HG03558 (cell line): ENCODE measurements around the gene ZFAND6.
"Not testable (repeated sequence)": the region's sequence is repeated elsewhere in the genome, so short reads cannot be mapped to it uniquely, and the experiment has no call there.

Source experiments
- ATAC-seq: cut with Tn5 transposase; IDR thresholded peaks from one replicate; pipeline ENCODE4 v1.9.1; 2021; ENCODE audit warnings: moderate number of reproducible peaks; ENCODE audit not compliant: unreplicated experiment; ENCODE audit errors: extremely low read depth

ZFAND6 gene

DNA sequence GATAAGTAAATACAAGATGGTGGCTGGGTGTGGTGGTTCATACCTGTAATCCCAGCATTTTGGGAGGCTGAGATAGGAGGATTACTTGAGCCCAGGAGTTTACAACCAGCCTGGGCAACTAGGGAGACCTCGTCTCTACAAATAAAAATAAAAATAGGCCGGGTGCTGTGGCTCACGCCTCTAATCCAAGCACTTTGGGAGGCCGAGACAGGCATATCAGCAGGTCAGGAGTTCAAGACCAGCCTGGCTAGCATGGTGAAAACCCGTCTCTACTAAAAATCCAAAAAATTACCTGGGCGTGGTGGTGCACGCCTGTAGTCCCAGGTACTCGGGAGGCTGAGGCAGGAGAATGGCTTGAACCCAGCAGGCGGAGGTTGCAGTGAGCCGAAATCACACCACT, 14.3 kb upstream of the ZFAND6 start:
- ATAC-seq: not testable (repeated sequence)

DNA sequence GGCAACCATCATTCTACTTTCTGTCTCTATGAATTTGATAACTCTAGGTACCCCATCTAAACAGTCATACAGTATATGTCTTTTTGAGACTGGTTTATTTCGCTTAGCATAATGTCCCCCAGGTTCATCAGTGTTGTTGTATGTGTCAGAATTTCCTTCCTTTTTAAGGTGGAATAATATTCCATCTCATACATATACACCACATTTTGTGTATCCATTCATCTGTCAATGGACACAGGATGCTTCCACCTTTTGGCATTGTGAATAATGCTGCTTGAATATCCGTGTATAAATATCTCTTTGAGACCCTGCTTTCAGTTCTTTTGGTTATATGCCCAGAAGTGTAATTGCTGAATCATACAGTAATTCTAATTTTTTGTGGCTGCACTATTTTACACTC, 10.4 kb upstream of the ZFAND6 start:
- ATAC-seq: no peak

DNA sequence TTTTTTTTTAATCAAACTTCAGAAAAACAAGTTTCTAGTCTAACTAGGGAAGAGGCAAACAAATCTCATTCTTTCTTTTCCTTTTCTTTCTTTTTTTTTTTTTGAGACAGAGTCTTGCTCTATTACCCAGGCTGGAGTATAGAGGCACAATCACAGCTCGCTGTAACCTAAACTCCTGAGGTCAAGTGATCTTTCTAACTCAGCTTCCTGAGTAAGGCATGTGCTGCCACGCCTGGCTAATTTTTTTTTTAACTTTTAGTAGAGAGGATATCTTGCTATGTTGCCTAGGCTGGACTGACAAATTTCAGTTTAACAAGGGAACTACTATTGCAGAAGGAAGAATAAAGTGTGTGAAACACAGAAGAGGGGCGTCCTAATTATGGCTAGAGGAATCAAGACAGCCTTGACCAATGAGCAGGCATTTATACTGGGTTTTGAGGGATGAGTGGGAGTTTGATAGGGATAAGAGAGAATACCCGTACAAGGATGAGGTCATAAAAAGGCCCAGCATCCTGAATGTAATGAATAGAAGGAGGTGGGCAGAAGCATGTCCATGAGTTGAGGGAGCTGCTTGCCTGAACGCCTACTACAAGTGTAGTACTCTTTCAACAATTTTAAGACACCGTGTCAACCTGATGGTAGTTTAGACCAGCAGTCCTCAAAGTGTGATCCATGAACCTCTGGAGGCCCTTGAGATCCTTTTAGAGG, 6.7 kb upstream of the ZFAND6 start:
- ATAC-seq: no peak

DNA sequence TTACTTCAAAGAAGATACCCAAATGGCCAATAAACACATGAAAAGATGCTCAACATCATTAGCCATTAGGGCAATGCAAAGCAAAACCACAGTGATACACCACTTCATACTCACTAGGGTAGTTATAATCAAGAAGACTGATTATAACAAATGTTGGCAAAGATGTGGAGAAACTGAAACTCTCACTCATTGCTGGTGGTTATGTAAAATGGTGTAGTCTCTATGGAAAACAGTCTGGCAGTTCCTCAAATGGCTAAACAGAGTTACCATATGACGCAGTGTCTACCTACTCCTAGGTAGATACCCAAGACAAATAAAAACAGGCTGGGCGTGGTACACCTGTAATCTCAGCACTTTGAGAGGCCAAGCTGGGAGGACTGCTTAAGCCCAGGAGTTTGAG, 3.5 kb upstream of the ZFAND6 start:
- ATAC-seq: no peak

DNA sequence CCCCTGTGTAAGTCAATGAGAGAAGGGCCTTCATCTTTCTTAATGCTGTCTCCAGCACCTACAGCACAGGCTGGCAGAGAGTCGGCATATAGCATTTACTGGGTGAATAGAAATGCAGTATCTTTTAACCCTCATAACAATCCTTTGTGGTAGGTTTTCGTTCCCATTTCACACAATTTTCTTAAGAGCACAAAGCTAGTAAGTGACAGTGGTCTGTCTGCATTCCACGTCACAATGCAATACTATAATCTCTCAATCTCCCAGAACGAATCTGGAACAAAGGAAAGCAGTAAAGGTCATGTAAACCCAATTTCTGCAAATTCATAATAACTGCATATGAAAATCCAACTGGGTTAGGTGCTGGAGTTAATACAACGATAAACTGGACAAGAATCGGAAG, 1.4 kb upstream of the ZFAND6 start:
- no peak for ATAC-seq

DNA sequence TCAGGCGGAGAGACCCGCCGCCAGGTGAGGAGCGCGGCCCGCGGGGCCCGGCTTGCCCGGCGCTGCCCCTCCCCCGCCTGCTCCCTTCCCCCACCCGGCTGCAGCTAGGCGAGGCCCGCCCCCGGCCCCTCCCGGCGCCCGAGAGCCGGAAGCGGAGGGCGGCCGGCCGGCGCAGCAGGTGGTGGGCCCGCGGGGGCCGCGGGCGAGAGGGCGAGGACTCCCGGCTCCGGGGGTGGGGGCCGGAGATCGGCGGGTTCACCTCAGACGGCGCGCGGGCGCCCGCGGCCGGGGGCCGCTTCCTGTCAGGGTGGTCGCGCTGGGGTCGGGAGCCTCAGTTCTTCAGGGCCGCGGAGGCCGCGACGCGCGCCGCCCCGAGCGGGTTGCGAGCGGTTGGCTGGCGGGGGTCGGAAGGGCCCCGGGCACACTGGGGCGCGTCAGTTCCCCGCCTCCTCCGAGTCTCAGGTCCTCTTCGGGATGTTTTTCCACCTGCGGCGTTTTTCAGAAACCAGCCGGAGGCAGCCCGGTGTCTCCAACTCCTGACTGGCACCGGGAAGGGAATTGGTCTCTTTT, 395 bp downstream of the ZFAND6 start:
- ATAC-seq: peak; percentile 24

DNA sequence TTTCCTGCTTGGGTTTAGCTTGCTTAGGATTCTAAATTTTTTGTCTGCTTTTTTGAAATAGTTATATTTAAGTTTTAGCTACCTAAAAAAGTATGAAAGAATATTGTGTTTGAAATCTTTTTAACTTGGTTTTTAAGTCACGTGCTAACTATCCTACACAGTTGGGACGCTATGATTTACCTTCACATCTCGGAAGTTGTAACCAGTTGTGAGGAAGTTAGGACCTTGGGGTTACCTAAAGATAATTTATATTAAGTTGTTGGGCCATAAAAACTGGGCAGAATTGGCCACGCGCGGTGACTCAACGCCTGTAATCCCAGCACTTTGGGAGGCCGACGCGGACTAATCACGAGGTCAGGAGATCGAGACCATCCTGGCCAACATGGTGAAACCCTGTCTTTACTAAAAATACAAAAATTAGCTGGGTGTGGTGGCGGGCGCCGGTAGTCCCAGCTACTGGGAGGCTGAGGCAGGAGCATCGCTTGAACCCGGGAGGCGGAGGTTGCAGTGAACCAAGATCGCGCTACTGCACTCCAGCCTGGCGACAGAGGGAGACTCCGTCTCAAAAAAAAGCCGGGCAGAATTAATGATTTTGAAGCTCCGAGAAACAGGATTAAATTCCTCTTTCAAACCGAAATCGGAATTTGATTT, 1.0 kb downstream of the ZFAND6 start:
- no peak for ATAC-seq

DNA sequence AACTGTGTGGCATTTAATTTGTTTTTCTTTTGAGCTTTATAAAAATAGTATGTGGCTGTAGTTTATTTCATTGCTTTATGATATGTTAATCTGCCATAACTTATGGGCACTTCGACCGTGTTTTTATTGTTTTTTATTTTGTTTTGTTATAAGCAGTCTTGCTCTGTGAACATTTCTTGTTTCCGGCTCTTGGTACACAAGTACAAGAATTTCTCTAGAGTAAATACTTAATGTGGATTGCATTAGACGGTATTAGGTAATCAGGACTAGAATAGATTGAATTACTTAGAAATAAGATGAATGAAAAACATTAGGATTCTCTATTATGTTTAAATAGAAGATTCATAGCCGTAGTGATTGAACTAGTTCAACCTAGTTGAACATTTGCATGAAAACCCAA, 2.1 kb downstream of the ZFAND6 start:
- ATAC-seq: no peak

DNA sequence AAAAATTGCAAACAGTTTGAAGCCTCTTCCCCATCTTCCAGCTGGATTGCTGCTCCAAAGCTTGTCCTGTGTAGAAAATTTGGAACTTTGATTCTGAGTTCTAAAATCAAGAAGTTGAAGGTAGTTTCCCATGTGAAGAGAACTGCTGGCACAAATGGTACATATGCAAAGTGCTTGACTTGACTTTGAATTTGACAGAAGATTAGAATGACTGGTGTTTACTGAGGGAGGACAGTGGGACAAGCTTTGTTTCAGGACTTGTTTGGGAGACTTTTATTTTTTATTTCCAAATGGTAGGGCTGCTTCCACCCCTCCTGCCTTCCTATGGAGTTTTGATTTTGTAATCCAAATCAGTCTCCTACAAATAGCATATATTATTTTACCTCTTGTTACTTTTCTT, 7.4 kb downstream of the ZFAND6 start:
- ATAC-seq: no peak

DNA sequence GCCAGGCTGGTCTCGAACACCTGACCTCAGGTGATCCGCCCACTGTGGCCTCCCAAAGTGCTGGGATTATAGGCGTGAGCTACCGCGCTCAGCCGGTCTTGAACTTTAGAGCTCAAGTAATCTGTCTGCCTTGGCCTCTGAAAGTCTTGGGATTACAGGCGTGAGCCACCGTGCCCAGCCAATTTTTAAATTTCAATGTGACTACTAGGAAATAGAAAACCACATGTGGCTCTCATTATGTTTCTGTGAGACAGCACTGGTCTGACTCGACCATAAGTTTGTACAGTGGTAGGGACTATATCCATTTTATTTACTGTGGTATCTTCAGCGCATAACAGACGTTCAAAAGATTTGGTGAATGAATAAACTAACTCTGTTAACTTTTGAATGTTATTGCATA, 9.1 kb downstream of the ZFAND6 start:
- no peak for ATAC-seq

DNA sequence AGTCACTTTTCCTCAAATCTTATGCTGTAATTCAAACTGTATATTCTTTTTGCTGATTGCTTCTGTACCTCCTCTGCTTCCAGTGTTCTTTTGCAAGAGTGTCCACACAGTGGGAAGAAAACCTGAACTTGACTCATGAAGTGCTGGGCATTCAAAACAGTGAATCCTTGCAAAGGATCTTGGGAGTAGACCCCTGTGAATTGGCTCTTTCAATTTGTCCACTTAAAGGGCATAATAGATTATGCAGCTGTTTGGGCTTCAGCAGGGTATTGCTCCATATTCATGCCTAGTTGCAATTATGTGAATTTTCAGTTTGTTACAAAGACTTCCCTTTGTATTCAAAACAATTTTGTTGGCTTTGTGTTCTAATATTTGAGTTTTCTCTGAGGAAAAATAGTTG, 11.4 kb downstream of the ZFAND6 start:
- ATAC-seq: no peak

DNA sequence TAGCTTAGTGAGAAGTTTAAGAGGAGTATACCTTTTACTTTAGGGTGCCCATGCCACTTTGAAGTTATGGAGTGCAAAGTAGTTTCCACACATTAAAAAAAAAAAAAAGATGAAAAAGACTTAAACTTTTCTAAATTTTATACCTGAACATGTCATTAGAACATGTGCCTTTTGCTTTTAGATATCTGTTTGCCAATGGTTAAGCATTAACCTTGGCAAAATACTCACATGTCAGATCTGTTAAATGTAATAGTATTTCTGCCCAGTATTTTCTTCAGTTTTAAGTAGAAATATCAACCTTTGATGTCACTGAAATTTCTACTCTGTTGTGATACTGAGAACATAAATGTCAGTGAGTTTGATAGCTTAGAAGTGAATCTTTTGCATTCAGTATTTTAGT, 12.2 kb downstream of the ZFAND6 start:
- ATAC-seq: no peak

DNA sequence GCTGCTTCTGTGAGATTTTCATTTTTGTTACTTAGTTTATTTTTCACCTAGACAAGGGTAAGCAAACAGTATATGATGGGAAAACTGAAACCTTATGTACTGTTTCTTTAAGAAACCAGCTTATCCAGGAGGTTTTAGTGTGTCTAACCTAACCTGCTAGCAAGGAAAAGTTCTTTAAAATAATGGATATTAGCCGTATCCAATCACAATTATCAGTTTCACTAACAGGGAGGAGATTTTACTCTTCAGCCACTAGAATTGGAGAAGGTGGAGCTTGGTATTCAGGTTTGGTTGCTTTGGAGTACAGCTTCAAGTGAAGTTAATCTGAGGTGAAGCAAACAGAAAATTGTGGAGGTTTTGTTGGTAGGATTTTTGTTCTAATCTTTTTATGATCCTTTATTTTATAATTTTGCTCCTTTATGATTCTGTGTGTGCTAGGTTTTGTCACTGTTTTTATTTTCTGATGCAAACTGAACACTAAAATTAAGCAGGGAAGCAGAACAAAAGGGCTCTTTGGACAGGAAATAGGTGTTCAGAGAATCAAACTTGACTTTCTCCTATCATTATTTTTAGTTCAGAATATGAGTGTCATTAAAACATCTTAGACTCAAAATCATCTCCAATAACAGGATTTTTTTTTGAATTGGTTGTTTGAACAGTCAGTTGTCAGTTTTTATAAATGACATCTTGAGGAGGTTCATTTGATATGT, 13.0 kb downstream of the ZFAND6 start:
- peak; percentile 81 for ATAC-seq

DNA sequence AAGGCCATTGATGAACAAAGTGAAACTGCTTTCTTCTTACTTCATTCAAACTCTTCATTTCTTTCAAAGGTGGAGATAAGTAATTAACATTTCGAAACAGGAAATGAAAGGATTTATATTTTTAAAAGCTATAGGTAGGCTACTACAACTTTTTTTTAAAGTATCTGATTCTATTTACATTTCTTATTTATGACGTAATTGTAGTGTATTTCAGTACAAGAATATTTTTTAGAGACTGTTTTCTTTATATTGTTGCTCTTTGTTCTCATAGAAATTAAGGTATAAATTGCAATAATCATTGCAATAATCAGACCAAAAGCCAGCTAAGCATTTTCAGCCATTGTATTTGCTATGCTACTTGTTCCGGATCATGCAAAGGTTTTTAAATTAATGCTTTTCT, 13.7 kb downstream of the ZFAND6 start:
- no peak for ATAC-seq

DNA sequence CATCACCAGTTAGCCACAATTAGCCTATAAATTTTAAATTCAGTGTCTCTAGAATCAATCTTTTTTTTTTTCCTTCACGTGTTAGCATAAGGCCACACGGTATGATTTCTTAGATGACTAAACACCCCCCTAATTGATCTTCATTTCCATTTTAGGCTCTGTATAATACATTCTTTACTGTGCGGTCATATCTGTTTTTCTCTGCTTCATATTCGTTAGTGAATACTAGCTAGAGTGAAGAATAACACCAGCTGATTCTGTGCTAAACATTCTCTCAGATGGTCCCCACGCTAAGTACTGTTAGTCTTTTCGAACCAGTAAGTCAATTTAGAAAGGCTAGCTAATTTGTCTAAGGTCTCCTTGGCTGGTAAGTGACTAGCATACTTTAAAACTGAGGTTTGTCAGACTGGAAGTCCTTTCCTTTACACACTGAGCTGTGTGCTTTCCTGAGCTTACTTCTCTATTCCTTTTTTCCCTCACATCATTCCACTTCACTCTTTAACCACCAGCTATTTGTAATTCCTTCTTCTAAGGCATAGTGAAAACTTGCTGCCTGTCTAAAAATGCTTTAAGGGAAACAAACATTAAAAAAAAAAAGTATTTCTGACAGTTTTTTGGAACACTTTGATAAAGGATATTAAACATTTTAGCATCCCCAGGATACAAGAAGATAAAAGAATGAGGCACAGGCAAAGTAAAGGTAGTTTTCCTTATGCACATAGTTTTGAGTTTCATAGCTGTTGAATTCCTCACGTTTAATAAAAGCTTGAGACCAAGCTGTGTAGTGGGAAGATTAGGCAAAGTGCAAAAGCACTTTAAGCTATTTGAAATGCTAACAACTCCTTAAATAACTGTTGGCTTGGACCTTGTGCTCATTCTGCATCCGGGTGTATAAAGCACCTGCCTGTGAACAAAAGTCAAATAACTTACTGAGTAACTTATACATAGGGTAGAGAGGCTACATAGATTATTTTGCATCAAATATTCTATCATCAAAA, 17.1 kb downstream of the ZFAND6 start:
- ATAC-seq: no peak

DNA sequence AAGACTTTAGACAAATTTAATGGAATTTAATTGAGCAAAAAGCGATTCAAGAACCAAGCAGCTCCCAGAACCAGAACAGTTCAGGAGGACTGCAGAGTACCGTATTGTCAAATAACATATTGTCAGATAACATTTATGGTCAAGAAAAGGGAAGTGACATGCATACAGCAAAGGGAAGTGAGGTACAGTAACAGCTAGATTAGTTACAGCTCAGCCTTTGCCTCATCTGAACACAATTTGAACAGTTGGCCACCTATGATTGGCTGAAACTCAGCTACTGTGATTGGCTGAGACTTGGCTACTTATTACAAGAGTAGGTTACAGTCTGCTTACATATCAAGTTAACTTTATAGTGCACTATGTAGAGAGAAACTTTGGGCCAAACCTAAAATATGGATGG, 21.9 kb downstream of the ZFAND6 start:
- ATAC-seq: no peak

DNA sequence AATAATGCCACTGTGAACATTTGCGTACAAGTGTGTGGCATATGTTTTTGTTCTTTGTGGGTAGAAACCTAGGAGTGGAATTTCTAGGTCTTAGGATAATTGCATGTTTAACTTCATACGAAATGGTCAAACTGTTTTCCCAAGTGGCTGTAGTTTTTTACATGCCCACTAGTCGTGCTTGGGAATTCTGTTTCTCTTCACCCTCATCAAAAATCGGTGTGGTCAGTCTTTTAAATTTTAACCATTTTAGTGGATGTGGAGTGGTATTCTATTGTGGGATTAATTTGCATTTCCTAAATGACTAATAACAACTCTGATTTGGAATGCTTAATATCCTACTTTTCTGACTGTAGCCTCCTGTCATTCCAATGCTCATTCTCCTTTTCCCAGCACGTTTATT, 27.6 kb downstream of the ZFAND6 start:
- no peak for ATAC-seq

DNA sequence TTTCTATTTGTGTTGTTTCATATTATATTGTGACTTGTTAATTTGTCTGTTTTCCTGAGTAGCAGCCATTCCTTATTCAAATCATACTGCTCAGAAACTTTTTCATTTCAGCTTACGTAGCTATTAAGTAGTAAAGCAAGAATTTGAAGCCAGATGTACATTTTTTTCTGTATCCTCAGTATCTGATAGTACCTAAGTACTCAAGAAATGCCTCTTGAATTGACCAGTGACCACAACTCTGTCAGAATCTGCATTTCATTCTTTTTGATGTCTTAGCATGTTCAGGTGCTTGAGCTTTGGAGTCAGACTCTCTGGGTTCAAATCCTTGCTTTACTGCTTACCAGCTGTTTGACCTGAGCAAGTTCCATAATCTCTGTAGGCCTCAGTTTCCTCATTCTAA, 30.6 kb downstream of the ZFAND6 start:
- ATAC-seq: no peak

DNA sequence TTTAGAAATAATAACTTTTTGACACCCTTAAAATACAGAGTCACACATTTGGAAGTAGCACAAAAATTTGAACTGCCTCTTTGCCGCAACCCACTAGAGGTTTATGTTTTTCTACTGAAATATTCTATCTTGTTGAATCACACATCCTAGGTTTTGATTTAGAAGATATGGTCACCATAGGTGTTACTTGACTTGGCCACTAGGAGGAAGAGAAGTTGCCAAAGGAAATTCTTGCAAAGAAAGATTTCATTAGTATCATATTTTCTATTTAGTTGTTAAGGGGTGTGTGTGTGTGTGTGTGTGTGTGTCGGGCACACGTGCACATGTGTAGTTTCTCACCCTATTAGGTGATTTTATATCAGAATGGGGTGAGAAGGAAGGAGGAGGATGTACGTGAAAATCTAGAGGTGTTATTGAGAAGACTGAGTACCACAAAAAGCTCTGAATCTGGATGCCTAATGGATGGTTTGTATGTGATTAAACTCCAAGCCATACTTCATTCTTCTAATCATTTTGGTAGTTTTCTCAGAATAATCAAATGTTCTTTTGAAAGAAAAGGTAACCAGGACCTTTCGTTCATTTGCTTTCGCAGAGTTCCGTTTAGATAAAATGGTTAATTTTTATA, 31.5 kb downstream of the ZFAND6 start:
- no peak for ATAC-seq
